ENCODE data around the gene NINJ2. TPM values are rescaled to one million over a fixed set of nuclear protein-coding genes. Genes with fewer than 3 reads are reported as not detected.
"Not testable (repeated sequence)": the region's sequence is repeated elsewhere in the genome, so short reads cannot be mapped to it uniquely, and the experiment has no call there.

The NINJ2 gene
- total RNA-seq, 1 donor, result 8.4 TPM

GRCh38 chr12:659090-659683 is 4.1 kb downstream of the NINJ2 start:
- Histone ChIP-seq H3K27me3 (ENCODE audit: insufficient read depth, low read length) (no peaks in the 10 kb centered on the region), H3K9me3 (ENCODE audit: low read depth, low read length) (no peaks in the 10 kb centered on the region), H3K4me1 (ENCODE audit: insufficient read depth, low read length) (peaks cover 25% of the 10 kb centered on the region), H3K4me3 (ENCODE audit: low read length) (no peak overlapping the region)

GRCh38 chr12:650983-651382 is 12.3 kb downstream of the NINJ2 start:
- Histone ChIP-seq H3K4me1 (ENCODE audit: insufficient read depth, low read length) (peaks cover 18% of the 10 kb centered on the region), H3K27me3 (ENCODE audit: insufficient read depth, low read length) (no peaks in the 10 kb centered on the region), H3K4me3 (ENCODE audit: low read length) (no peak overlapping the region), H3K9me3 (ENCODE audit: low read depth, low read length) (no peaks in the 10 kb centered on the region)

GRCh38 chr12:647385-648085 is 15.7 kb downstream of the NINJ2 start:
- H3K27me3 ChIP-seq (ENCODE audit: insufficient read depth, low read length), result no peaks in the 10 kb centered on the region
- H3K9me3 ChIP-seq (ENCODE audit: low read depth, low read length), result no peaks in the 10 kb centered on the region
- no peak overlapping the region for H3K4me3 ChIP-seq (ENCODE audit: low read length)
- H3K4me1 ChIP-seq (ENCODE audit: insufficient read depth, low read length), result peaks cover 48% of the 10 kb centered on the region

- H3K27me3 ChIP-seq (ENCODE audit: insufficient read depth, low read length), result no peaks in the 10 kb centered on the region
- no peak overlapping the region for H3K4me3 ChIP-seq (ENCODE audit: low read length)
- H3K4me1 ChIP-seq (ENCODE audit: insufficient read depth, low read length), result peaks cover 55% of the 10 kb centered on the region
- H3K9me3 ChIP-seq (ENCODE audit: low read depth, low read length), result no peaks in the 10 kb centered on the region
These were observed 16.5 kb downstream of the NINJ2 start for GRCh38 chr12:646442-647384.

GRCh38 chr12:645563-646071 is 17.6 kb downstream of the NINJ2 start:
- no peaks in the 10 kb centered on the region for H3K9me3 ChIP-seq (ENCODE audit: low read depth, low read length)
- no peaks in the 10 kb centered on the region for H3K27me3 ChIP-seq (ENCODE audit: insufficient read depth, low read length)
- H3K4me1 ChIP-seq (ENCODE audit: insufficient read depth, low read length), result peaks cover 54% of the 10 kb centered on the region
- H3K4me3 ChIP-seq (ENCODE audit: low read length), result no peak overlapping the region

- Histone ChIP-seq H3K4me3 (ENCODE audit: low read length) (no peak overlapping the region), H3K4me1 (ENCODE audit: insufficient read depth, low read length) (peaks cover 55% of the 10 kb centered on the region), H3K9me3 (ENCODE audit: low read depth, low read length) (no peaks in the 10 kb centered on the region), H3K27me3 (ENCODE audit: insufficient read depth, low read length) (no peaks in the 10 kb centered on the region)
These were observed 18.3 kb downstream of the NINJ2 start for GRCh38 chr12:644818-645552.

GRCh38 chr12:644303-644639 is 19.0 kb downstream of the NINJ2 start:
- no peaks in the 10 kb centered on the region for H3K27me3 ChIP-seq (ENCODE audit: insufficient read depth, low read length)
- peaks cover 62% of the 10 kb centered on the region for H3K4me1 ChIP-seq (ENCODE audit: insufficient read depth, low read length)
- H3K4me3 ChIP-seq (ENCODE audit: low read length), result no peak overlapping the region
- no peaks in the 10 kb centered on the region for H3K9me3 ChIP-seq (ENCODE audit: low read depth, low read length)

GRCh38 chr12:643475-644302 is 19.6 kb downstream of the NINJ2 start:
- H3K9me3 ChIP-seq (ENCODE audit: low read depth, low read length), result no peaks in the 10 kb centered on the region
- H3K4me1 ChIP-seq (ENCODE audit: insufficient read depth, low read length), result peaks cover 68% of the 10 kb centered on the region
- H3K27me3 ChIP-seq (ENCODE audit: insufficient read depth, low read length), result no peaks in the 10 kb centered on the region
- peak overlapping the region; percentile 63 for H3K4me3 ChIP-seq (ENCODE audit: low read length)

- Histone ChIP-seq H3K27me3 (ENCODE audit: insufficient read depth, low read length) (no peaks in the 10 kb centered on the region), H3K4me1 (ENCODE audit: insufficient read depth, low read length) (peaks cover 77% of the 10 kb centered on the region), H3K9me3 (ENCODE audit: low read depth, low read length) (no peaks in the 10 kb centered on the region), H3K4me3 (ENCODE audit: low read length) (peak overlapping the region; percentile 63)
These were observed 20.4 kb downstream of the NINJ2 start for GRCh38 chr12:642633-643474.

- not testable (repeated sequence) for H3K4me3 ChIP-seq (ENCODE audit: low read length); H3K27me3 ChIP-seq (ENCODE audit: insufficient read depth, low read length); H3K9me3 ChIP-seq (ENCODE audit: low read depth, low read length)
- H3K4me1 ChIP-seq (ENCODE audit: insufficient read depth, low read length), result peaks cover 92% of the 10 kb centered on the region
These were observed 21.9 kb downstream of the NINJ2 start for GRCh38 chr12:641321-641720.

- Histone ChIP-seq H3K4me3 (ENCODE audit: low read length) (no peak overlapping the region), H3K9me3 (ENCODE audit: low read depth, low read length) (no peaks in the 10 kb centered on the region), H3K27me3 (ENCODE audit: insufficient read depth, low read length) (no peaks in the 10 kb centered on the region), H3K4me1 (ENCODE audit: insufficient read depth, low read length) (peaks cover 91% of the 10 kb centered on the region)
These were observed 22.5 kb downstream of the NINJ2 start for GRCh38 chr12:640773-641172.

GRCh38 chr12:639988-640387 is 23.3 kb downstream of the NINJ2 start:
- H3K4me1 ChIP-seq (ENCODE audit: insufficient read depth, low read length), result peaks cover 85% of the 10 kb centered on the region
- H3K4me3 ChIP-seq (ENCODE audit: low read length), result no peak overlapping the region
- H3K27me3 ChIP-seq (ENCODE audit: insufficient read depth, low read length), result no peaks in the 10 kb centered on the region
- no peaks in the 10 kb centered on the region for H3K9me3 ChIP-seq (ENCODE audit: low read depth, low read length)

GRCh38 chr12:639566-639965 is 23.7 kb downstream of the NINJ2 start:
- Histone ChIP-seq H3K4me1 (ENCODE audit: insufficient read depth, low read length) (peaks cover 81% of the 10 kb centered on the region), H3K4me3 (ENCODE audit: low read length) (no peak overlapping the region), H3K27me3 (ENCODE audit: insufficient read depth, low read length) (no peaks in the 10 kb centered on the region), H3K9me3 (ENCODE audit: low read depth, low read length) (no peaks in the 10 kb centered on the region)
